ENCODE results near the gene WDR41.
"Not testable (repeated sequence)": the region's sequence is repeated elsewhere in the genome, so short reads cannot be mapped to it uniquely, and the experiment has no call there.

DNA sequence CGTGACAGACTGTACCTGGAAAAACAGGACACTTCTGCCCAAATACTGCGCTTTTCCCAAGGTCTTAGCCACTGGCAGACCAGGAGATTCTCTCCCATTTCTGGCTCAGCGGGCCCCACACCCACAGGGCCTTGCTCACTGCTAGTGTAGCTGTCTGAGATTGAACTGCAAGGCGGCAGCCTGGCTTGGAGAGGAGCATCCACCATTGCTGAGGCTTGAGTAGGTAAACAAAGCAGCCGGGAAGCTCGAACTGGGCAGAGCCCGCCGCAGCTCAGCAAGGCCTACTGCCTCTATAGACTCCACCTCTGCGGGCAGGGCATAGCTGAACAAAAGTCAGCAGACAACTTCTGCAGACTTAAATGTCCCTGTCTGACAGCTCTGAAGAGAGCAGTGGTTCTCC lies 9.0 kb upstream of the WDR41 start:
- not testable (repeated sequence) for TF ChIP-seq RAD21 (CRISPR knock-in tag; conservative IDR thresholded peaks at IDR 0.05 in 1 of 2, IDR thresholded peaks at IDR 0.05 in 1 of 2); NFYB (IDR thresholded peaks at IDR 0.05; ENCODE audit: extremely low read depth, insufficient read length); CBX5 (IDR thresholded peaks at IDR 0.05; ENCODE audit: borderline replicate concordance, low read depth); PPARD (CRISPR knock-in tag; IDR thresholded peaks at IDR 0.05); JUND (IDR thresholded peaks at IDR 0.05; ENCODE audit: borderline replicate concordance, low read depth, low read length); JUND (tag; IDR thresholded peaks at IDR 0.05; ENCODE audit: borderline replicate concordance, low read depth, low read length); YY1 (IDR thresholded peaks at IDR 0.05; ENCODE audit: borderline replicate concordance in 1 of 3, control insufficient read depth in 1 of 3, extremely low read depth in 1 of 3, insufficient read depth in 3 of 3, insufficient read length in 1 of 3, insufficient replicate concordance in 2 of 3, low read depth in 1 of 3, low read length in 2 of 3); ZSCAN29 (IDR thresholded peaks at IDR 0.05); MAZ (CRISPR knock-in tag; conservative IDR thresholded peaks at IDR 0.05 in 1 of 2, IDR thresholded peaks at IDR 0.05 in 1 of 2)
- TF ChIP-seq, protein P1, sequence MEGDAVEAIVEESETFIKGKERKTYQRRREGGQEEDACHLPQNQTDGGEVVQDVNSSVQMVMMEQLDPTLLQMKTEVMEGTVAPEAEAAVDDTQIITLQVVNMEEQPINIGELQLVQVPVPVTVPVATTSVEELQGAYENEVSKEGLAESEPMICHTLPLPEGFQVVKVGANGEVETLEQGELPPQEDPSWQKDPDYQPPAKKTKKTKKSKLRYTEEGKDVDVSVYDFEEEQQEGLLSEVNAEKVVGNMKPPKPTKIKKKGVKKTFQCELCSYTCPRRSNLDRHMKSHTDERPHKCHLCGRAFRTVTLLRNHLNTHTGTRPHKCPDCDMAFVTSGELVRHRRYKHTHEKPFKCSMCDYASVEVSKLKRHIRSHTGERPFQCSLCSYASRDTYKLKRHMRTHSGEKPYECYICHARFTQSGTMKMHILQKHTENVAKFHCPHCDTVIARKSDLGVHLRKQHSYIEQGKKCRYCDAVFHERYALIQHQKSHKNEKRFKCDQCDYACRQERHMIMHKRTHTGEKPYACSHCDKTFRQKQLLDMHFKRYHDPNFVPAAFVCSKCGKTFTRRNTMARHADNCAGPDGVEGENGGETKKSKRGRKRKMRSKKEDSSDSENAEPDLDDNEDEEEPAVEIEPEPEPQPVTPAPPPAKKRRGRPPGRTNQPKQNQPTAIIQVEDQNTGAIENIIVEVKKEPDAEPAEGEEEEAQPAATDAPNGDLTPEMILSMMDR (IDR thresholded peaks at IDR 0.05 in 2 of 3, conservative IDR thresholded peaks at IDR 0.05 in 1 of 3; ENCODE audit: insufficient read depth in 2 of 3, low read depth in 1 of 3, low read length in 3 of 3) = not testable (repeated sequence)
- TF ChIP-seq, protein P2, sequence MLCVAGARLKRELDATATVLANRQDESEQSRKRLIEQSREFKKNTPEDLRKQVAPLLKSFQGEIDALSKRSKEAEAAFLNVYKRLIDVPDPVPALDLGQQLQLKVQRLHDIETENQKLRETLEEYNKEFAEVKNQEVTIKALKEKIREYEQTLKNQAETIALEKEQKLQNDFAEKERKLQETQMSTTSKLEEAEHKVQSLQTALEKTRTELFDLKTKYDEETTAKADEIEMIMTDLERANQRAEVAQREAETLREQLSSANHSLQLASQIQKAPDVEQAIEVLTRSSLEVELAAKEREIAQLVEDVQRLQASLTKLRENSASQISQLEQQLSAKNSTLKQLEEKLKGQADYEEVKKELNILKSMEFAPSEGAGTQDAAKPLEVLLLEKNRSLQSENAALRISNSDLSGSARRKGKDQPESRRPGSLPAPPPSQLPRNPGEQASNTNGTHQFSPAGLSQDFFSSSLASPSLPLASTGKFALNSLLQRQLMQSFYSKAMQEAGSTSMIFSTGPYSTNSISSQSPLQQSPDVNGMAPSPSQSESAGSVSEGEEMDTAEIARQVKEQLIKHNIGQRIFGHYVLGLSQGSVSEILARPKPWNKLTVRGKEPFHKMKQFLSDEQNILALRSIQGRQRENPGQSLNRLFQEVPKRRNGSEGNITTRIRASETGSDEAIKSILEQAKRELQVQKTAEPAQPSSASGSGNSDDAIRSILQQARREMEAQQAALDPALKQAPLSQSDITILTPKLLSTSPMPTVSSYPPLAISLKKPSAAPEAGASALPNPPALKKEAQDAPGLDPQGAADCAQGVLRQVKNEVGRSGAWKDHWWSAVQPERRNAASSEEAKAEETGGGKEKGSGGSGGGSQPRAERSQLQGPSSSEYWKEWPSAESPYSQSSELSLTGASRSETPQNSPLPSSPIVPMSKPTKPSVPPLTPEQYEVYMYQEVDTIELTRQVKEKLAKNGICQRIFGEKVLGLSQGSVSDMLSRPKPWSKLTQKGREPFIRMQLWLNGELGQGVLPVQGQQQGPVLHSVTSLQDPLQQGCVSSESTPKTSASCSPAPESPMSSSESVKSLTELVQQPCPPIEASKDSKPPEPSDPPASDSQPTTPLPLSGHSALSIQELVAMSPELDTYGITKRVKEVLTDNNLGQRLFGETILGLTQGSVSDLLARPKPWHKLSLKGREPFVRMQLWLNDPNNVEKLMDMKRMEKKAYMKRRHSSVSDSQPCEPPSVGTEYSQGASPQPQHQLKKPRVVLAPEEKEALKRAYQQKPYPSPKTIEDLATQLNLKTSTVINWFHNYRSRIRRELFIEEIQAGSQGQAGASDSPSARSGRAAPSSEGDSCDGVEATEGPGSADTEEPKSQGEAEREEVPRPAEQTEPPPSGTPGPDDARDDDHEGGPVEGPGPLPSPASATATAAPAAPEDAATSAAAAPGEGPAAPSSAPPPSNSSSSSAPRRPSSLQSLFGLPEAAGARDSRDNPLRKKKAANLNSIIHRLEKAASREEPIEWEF (CRISPR knock-in tag; IDR thresholded peaks at IDR 0.05) = not testable (repeated sequence)
- TF ChIP-seq, protein P3, sequence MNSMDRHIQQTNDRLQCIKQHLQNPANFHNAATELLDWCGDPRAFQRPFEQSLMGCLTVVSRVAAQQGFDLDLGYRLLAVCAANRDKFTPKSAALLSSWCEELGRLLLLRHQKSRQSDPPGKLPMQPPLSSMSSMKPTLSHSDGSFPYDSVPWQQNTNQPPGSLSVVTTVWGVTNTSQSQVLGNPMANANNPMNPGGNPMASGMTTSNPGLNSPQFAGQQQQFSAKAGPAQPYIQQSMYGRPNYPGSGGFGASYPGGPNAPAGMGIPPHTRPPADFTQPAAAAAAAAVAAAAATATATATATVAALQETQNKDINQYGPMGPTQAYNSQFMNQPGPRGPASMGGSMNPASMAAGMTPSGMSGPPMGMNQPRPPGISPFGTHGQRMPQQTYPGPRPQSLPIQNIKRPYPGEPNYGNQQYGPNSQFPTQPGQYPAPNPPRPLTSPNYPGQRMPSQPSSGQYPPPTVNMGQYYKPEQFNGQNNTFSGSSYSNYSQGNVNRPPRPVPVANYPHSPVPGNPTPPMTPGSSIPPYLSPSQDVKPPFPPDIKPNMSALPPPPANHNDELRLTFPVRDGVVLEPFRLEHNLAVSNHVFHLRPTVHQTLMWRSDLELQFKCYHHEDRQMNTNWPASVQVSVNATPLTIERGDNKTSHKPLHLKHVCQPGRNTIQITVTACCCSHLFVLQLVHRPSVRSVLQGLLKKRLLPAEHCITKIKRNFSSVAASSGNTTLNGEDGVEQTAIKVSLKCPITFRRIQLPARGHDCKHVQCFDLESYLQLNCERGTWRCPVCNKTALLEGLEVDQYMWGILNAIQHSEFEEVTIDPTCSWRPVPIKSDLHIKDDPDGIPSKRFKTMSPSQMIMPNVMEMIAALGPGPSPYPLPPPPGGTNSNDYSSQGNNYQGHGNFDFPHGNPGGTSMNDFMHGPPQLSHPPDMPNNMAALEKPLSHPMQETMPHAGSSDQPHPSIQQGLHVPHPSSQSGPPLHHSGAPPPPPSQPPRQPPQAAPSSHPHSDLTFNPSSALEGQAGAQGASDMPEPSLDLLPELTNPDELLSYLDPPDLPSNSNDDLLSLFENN (IDR thresholded peaks at IDR 0.05; ENCODE audit: low read depth in 2 of 2, low read length in 2 of 2) = not testable (repeated sequence)
- TF ChIP-seq, protein P4, sequence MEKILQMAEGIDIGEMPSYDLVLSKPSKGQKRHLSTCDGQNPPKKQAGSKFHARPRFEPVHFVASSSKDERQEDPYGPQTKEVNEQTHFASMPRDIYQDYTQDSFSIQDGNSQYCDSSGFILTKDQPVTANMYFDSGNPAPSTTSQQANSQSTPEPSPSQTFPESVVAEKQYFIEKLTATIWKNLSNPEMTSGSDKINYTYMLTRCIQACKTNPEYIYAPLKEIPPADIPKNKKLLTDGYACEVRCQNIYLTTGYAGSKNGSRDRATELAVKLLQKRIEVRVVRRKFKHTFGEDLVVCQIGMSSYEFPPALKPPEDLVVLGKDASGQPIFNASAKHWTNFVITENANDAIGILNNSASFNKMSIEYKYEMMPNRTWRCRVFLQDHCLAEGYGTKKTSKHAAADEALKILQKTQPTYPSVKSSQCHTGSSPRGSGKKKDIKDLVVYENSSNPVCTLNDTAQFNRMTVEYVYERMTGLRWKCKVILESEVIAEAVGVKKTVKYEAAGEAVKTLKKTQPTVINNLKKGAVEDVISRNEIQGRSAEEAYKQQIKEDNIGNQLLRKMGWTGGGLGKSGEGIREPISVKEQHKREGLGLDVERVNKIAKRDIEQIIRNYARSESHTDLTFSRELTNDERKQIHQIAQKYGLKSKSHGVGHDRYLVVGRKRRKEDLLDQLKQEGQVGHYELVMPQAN (IDR thresholded peaks at IDR 0.05; ENCODE audit: borderline replicate concordance) = not testable (repeated sequence)
- TF ChIP-seq, protein P5, sequence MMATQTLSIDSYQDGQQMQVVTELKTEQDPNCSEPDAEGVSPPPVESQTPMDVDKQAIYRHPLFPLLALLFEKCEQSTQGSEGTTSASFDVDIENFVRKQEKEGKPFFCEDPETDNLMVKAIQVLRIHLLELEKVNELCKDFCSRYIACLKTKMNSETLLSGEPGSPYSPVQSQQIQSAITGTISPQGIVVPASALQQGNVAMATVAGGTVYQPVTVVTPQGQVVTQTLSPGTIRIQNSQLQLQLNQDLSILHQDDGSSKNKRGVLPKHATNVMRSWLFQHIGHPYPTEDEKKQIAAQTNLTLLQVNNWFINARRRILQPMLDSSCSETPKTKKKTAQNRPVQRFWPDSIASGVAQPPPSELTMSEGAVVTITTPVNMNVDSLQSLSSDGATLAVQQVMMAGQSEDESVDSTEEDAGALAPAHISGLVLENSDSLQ (IDR thresholded peaks at IDR 0.05) = not testable (repeated sequence)

Measured in K562 (cell line).